NCI-H1092 (cell line): ENCODE measurements around the gene BCKDHB.

Experiments used
- DNase-seq: peaks from one replicate; lab custom pipeline; 2025; lab: John Stamatoyannopoulos, UW

The BCKDHB gene

DNA sequence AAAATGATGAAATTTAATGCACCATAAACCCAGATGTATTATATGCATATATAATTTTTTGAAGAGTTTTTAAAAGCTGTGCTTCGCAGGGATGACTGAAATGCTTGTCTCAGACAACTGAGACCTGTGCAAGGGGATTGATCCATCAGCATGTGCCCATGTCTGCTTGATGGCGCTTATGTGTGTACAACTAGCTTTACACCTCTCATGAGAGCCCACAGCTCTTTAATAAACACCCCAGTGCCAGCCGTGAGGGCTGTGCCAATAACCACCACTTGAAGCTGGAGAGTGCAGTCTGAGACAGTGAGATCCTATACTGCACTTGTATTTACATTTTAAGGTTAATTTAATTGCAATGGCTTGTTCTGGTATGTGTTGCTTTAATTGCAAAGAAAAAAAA lies 225.5 kb downstream of the BCKDHB start:
- peak; percentile 73 for DNase-seq

GRCh38 chr6:80333342-80333741 lies 226.9 kb downstream of the BCKDHB start:
- no peak for DNase-seq

DNA sequence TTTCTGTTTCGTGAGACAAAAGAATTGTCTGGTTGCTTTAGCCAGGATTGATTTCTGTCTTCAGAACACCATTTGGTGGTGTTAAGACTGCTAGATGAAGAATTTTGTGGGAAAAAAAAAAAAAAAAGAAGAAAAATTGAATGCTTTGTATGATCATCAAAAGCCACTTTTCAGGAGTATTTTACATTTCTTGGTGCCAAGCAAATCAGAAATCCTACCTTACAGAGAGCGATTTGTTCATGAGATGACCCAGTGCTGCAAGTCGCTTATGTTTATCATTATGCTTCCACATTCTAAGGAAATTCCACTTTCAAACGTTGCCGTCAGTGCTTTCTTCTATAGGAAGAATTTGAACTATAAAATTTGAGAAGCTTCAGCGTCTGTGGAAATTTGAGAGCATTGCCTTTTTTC lies 228.7 kb downstream of the BCKDHB start:
- DNase-seq, result no peak

DNA sequence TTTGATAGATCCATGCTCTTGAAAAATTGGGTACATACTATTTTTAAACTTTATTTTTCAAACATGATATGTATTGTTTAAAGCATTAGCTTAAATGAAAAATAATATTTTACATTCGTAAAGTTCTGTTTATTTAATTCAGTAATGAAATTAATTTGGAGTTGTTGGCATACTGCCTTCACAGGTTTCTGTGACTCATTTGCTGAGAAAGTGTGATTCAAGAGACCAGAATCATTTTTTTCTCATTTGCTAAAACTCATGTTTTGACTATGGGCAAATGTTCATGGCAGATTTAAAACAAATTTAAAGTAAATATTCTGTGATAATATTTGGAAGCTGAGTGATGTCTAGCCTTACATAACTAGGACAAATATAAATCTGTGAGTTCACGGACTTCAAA lies 230.4 kb downstream of the BCKDHB start:
- DNase-seq, result no peak

GRCh38 chr6:80338201-80338836 lies 231.8 kb downstream of the BCKDHB start:
- peak; percentile 36 for DNase-seq

- no peak for DNase-seq
Measured at GRCh38 chr6:80339421-80339820, 232.9 kb downstream of the BCKDHB start.

- no peak for DNase-seq
Measured at GRCh38 chr6:80340280-80340679, 233.8 kb downstream of the BCKDHB start.

DNA sequence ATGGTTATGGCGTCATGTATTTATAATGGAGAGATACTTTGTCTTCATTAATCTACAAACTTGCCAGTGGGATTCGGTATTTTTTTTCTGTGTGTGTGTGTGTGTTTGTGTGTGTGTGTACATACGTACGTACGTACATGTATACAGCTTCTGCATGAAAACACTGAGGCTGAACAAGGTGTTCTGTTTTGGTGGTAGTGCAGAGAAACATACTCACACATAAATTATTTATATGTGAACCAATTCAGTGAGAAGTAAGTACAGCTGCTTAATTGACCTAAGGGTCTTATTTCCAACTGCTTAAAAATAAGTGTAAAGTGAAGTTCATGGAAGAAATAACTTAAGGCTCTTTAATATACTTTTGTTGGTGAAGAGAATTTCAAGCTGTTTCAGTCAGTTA lies 234.2 kb downstream of the BCKDHB start:
- DNase-seq, result no peak

GRCh38 chr6:80341330-80341729 lies 234.9 kb downstream of the BCKDHB start:
- DNase-seq, result no peak

DNA sequence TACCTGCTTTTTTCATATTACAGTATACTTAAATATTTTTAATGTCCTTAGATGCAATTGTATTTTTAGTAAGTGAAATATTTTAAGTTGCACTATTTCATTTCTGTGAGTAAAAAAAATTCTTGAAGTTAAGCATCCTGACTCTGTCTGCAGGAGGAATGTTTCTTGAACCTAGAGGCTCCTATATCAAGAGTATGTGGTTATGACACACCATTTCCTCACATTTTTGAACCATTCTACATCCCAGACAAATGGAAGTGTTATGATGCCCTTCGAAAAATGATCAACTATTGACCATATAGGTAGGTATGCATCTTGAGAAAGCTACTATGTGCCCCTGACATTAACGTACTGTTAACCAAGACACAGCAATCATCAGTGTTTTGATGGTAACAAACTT lies 237.0 kb downstream of the BCKDHB start:
- no peak for DNase-seq

DNA sequence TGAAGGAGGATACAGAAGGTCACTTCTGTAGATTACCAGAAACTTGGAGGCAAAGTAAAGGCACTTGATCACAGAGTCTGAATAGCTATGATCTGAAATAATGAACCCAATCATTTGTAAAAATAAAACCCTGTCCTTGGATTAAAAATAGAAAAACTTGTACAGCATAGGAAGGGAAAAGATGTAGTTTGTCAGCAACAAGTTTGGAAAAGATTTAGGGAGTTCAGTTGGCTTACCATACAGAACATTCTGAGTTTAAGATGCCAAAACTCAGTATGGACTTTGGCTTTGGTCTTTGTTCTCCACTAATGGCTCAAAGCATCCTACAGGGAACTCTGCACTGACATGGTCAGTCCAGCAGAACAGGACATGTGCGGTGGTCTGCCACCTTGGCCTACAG lies 240.6 kb downstream of the BCKDHB start:
- DNase-seq, result no peak

DNA sequence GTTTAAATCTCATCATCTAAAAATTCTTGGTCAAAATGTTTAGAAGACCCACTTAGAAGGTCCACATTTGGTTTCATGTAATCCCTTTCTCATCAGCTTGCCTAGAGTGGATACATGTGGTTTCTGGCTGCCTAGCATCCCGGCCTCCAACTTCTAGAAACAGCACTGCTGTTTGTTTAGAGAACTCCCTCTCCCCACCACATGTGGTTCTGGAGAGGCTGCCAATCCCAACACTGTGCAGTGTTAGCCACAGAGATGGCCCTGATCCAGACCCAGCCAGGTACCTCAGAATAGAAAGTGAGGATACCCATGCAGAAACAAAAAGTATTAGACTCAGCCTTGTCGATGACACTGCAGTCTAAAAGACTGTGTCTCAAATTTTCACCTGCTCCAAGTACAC lies 241.8 kb downstream of the BCKDHB start:
- DNase-seq, result no peak

GRCh38 chr6:80356000-80356399 lies 249.5 kb downstream of the BCKDHB start:
- no peak for DNase-seq

GRCh38 chr6:80356545-80356944 lies 250.1 kb downstream of the BCKDHB start:
- no peak for DNase-seq

- DNase-seq, result no peak
Measured at GRCh38 chr6:80357081-80357480, 250.6 kb downstream of the BCKDHB start.

GRCh38 chr6:80357674-80358073 lies 251.2 kb downstream of the BCKDHB start:
- DNase-seq, result no peak

DNA sequence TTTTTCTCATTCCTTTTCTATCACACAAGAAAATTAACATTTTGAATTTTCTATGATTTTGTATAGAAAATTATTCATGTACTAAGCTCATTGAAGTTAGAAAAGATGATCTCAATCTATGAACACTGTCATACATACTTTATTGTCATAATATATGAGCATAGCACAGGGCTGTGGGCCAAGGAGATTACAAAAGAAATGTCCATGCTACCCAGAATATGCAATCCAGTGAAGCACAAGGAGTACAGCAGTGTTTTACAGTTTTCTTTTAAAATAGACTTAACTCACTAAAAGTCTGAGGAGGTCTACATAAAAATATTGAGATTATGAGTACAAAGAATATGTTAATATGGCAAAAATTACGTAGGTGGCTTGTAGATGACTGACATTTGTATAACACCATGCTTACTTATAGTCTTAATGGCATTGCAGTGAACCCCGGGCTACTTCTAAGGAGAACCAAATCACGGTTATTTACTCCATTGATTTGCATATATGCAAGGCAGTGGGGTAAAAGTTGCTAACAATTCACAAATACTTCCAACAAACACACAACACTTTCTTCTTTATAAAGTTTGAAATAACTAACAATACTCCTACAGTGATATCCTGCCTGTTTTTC lies 257.1 kb downstream of the BCKDHB start:
- DNase-seq, result no peak

DNA sequence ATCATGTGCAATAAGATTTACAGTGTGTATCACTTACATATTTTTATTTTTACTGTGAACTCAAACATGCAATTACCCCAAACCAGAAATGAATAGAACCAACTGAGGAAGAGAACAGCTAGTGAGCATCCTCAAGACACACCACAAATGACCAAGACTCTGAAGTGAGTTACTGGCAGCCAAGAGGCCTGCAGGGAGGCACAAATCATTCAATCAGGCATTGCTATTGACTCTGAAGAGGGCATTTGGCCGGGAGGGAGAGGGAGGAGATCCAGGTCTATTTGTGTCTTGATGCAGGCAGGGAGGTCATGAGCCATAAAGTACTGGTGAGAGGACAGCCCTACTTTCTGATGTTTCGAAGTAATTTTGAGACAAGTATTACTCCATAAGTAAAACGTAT lies 257.7 kb downstream of the BCKDHB start:
- no peak for DNase-seq

- DNase-seq, result no peak
Measured at GRCh38 chr6:80366051-80366450, 259.6 kb downstream of the BCKDHB start.

GRCh38 chr6:80366714-80367113 lies 260.2 kb downstream of the BCKDHB start:
- peak; percentile 25 for DNase-seq

DNA sequence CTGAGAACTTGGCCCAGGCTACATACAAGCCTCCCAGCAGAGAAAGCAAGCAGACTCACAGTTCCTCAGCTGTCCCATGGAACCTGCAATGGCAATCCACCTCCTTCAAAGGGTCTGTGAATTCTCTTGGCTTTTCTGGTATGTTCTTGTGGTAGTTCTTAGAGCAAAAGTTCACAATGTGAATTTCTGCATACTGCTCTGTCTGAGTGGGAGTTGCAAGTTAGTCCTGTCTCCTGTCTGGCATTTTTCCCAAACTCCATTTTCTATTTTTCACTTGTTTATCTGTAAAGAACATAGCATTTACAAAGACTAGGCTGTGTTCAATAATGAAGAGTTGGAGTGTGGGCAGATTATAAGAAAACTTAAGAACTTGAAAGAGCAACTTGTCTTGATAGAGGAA lies 269.9 kb downstream of the BCKDHB start:
- DNase-seq, result no peak

DNA sequence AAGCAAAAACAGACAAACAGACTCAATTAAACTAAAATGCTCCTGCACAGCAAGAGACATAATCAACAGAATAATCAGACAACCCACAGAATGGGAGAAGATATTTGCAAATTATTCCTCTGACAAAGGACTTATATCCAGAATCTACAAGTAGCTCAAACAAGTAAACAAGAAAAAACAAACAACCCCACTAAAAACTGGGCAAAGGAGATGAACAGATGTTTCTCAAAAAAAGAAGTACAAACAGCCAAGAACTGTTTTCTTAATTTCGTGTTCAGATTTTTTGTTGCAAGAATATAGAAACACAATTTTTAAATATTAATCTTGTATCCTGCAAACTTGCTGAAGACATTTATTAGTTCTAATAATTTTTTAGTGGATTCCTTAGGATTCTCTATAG lies 274.1 kb downstream of the BCKDHB start:
- DNase-seq, result no peak

DNA sequence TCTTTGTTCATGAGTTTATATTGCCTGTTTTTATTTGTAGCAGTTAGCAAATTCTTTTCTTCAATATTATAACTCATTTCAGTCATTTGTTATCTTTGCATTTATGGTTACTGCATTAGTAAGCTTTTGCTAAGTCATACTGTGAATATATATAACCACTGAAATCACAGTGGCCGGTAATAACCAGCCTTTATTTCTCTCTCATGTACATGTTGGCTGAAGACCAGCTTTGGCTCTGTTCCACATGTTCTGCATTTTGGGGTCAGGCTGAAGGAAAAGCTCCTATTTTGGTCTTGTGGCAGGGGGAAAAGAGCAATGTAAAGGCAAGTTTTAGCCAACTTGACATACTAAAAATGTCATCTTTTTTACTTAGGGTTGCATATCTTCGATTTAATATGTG lies 276.3 kb downstream of the BCKDHB start:
- DNase-seq, result peak; percentile 1

DNA sequence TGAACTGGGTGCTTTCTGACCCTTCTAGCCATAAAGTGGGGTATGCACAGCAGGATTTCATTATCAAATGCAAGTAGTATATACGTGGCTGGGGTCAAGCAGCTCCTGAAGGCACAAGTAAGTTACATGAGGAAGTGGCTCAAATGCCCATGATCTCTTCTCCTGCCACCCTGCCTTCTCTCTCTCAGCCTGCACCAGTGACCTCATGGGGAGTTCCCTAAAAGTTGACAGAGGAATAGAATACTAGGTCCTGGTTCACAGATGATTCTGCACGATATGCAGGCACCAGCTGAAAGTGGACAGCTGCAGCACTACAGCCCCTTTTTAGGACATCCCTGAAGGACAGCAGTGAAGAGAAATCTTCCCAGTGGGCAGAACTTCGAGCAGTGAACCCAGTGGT lies 282.0 kb downstream of the BCKDHB start:
- DNase-seq, result no peak
